B cell (primary cell): ENCODE measurements around the gene ST6GALNAC5.

Experiments
- CTCF ChIP-seq: fragments of 200-600 bp; IDR thresholded peaks from one replicate; pipeline ENCODE4 v1.8.0; 2022; ENCODE audit warnings: antibody characterized with exemption, mild to moderate bottlenecking
- EZH2 ChIP-seq: IDR thresholded peaks from 2 replicates; pipeline ENCODE4 v1.6.1; 2012; ENCODE audit warnings: borderline replicate concordance, low read depth, mild to moderate bottlenecking, moderate library complexity, low read length; ENCODE audit not compliant: insufficient read depth, poor library complexity, severe bottlenecking

GRCh38 chr1:76824106-76824505 lies 43.2 kb upstream of the ST6GALNAC5 start:
- TF ChIP-seq EZH2, result no peak
- TF ChIP-seq CTCF, result no peak
